Stomach smooth muscle (tissue), 2 donors: Measurements from ENCODE around the gene HHAT.

Experiments
- H3K27ac ChIP-seq: one replicate; pipeline ENCODE4 v1.7.0; 2013; ENCODE audit warnings: mild to moderate bottlenecking, low read length, inconsistent platforms
- H3K27me3 ChIP-seq, 2 donors: one replicate each; pipeline ENCODE4 v1.7.0; 2013; ENCODE audit warnings: low read length in 2 of 2; ENCODE audit not compliant: insufficient read depth in 2 of 2, control insufficient read depth in 1 of 2
- H3K36me3 ChIP-seq, 2 donors: one replicate each; pipeline ENCODE4 v1.7.0; 2013; ENCODE audit warnings: low read length in 2 of 2; ENCODE audit not compliant: control insufficient read depth in 2 of 2, insufficient read depth in 2 of 2
- H3K4me1 ChIP-seq: one replicate; pipeline ENCODE4 v1.7.0; 2013; ENCODE audit warnings: low read length; ENCODE audit not compliant: control insufficient read depth, insufficient read depth
- H3K4me3 ChIP-seq, 2 donors: one replicate each; pipeline ENCODE4 v1.7.0; 2013; ENCODE audit warnings: low read length in 2 of 2
- H3K9ac ChIP-seq, 2 donors: one replicate each; pipeline ENCODE4 v1.7.0; 2013; ENCODE audit warnings: low read length in 2 of 2, mild to moderate bottlenecking in 1 of 2
- H3K9me3 ChIP-seq, 2 donors: one replicate each; pipeline ENCODE4 v1.7.0; 2013; ENCODE audit warnings: low read length in 2 of 2; ENCODE audit not compliant: control insufficient read depth in 2 of 2
- donor health status: healthy.
- donor health status: Pancreatic carcinoma.

HHAT gene

DNA sequence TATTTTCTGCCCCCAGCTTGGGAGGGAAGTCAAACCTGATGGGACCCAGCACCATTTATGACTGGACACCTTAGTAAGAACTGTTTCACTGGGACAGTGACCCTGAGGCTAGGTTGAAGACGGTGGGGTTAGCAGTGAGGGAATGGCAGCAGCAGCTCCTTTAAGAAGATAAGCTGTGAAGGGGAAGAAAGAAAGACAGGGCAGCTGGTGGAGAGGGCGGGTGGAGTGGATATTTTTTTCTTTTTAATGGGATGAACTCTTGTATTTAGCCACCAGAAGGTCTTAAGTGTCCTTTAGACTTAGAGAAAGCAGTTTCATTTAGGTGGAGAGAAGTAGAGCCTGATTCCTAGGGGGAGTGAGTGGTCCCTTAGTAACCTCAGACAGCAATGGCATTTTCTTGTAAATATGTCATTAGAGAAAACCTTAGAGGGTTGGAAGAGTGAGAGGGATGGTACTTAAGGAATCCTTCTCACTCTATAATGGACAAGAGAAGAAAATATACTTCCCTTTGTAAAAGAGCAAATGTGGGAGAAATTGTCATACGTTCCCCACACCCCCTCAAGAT, 187.5 kb downstream of the HHAT start:
- Histone ChIP-seq H3K27me3 (no peaks in the 10 kb centered on the region), H3K36me3 (peaks cover 0 to 2% of the 10 kb centered on the region in 2 donors), H3K27ac (no peak overlapping the region), H3K9ac (no peak overlapping the region), H3K4me3 (no peak overlapping the region), H3K4me1 (no peaks in the 10 kb centered on the region), H3K9me3 (no peaks in the 10 kb centered on the region)

DNA sequence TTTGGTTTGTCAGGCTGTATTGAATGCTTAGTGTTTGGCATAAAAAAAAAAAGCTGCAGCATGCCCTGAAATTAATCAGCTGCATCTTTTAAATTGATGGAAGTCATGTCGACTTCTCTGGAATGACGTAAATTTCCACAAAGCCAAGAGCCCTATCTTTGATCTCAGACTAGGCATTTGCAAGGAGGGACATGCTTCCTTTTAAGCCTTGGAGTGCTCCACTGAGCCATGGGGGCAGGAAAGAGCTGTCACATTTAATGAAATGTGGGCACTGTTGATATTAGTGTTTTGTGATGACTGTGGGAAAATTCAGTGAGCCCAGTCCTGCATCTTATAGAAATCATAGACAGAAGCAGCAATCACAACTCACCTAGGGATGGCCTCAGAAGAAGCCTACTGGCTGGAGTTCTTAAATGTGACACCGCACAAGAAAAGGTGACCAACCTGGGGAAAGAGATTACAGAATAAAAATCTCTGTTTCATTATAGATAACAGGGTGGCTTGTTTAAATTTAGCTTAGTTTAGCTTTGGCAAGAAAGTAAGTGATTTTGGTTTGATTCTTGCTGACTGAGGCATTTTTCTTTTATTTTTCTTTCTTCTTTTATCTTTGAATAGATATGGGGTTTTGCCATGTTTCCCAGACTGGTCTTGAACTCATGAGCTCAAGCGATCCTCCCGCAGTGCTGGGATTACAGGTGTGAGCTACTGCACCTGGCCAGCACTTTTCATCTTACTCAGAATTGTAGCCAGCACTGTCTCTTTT, 188.2 kb downstream of the HHAT start:
- H3K4me3 ChIP-seq = no peak overlapping the region
- no peaks in the 10 kb centered on the region for H3K9me3 ChIP-seq
- H3K36me3 ChIP-seq = peaks cover 0 to 2% of the 10 kb centered on the region in 2 donors
- no peak overlapping the region for H3K27ac ChIP-seq
- H3K4me1 ChIP-seq = no peaks in the 10 kb centered on the region
- no peak overlapping the region for H3K9ac ChIP-seq
- H3K27me3 ChIP-seq = no peaks in the 10 kb centered on the region

DNA sequence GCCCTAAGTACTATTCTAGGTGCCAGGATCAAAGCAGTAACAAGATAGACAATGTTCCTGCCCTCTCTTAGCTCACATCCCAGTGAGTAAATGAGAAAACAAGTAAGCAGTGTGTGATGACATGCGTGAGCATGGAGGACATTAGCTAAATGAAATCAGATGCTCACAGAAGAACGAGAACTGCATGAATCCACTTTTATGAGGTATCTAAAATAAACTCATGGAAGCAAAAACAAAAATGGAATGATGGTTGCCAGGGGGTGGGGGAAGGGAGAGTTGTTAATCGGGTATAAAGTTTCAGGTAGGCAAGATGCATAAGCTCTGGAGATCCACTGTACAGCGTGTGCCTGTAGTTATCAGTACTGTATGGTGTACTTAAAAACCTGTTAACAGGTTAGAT, 195.1 kb downstream of the HHAT start:
- H3K27ac ChIP-seq = no peak overlapping the region
- no peaks in the 10 kb centered on the region for H3K4me1 ChIP-seq
- no peaks in the 10 kb centered on the region for H3K27me3 ChIP-seq
- no peak overlapping the region for H3K9ac ChIP-seq
- no peak overlapping the region for H3K4me3 ChIP-seq
- H3K36me3 ChIP-seq = no peaks in the 10 kb centered on the region
- H3K9me3 ChIP-seq = no peaks in the 10 kb centered on the region

GRCh38 chr1:210525716-210526454, 197.2 kb downstream of the HHAT start:
- Histone ChIP-seq H3K4me1 (no peaks in the 10 kb centered on the region), H3K9ac (no peak overlapping the region), H3K27me3 (no peaks in the 10 kb centered on the region), H3K9me3 (no peaks in the 10 kb centered on the region), H3K36me3 (no peaks in the 10 kb centered on the region), H3K27ac (no peak overlapping the region), H3K4me3 (no peak overlapping the region)

GRCh38 chr1:210527091-210527490, 198.4 kb downstream of the HHAT start:
- Histone ChIP-seq H3K9ac (no peak overlapping the region), H3K4me3 (no peak overlapping the region), H3K27ac (no peak overlapping the region), H3K9me3 (no peaks in the 10 kb centered on the region), H3K27me3 (no peaks in the 10 kb centered on the region), H3K36me3 (no peaks in the 10 kb centered on the region), H3K4me1 (no peaks in the 10 kb centered on the region)

DNA sequence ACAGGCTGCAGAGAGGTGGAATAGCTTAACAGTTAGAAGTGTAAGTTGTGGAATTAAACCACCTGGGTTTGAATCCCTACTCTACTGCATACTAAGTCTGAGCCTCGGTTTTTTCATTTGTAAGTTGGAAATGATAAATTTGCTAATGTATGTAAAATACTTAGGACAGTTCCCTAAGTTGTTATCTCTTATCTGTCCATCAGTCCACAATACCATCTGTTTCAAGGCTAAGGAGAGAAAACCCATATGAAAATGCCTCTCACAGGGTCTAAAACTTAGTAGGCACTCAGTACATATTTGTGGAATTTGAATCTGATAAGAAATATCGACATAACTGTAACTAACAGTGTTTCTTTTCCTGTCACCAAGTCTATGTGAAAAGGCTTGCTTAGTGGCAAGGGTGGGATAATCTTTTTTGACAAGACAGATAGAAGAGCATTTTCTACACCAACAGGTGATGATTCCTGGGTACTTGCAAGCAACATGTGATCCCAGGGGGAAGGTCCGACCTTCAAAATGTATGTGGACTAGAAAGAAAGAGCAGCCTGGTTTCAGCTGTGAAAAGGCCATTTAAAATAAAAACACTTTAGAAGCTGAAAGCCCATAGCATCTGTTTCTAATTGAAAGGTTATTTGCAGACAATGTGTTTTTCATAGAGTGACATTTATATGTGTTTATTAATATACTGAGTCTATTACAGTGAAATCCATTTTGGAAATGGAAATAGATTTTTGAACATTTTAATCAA, 202.9 kb downstream of the HHAT start:
- H3K27me3 ChIP-seq = no peaks in the 10 kb centered on the region
- H3K9me3 ChIP-seq = no peaks in the 10 kb centered on the region
- H3K27ac ChIP-seq = no peak overlapping the region
- H3K9ac ChIP-seq = no peak overlapping the region
- H3K4me1 ChIP-seq = no peaks in the 10 kb centered on the region
- H3K36me3 ChIP-seq = no peaks in the 10 kb centered on the region
- H3K4me3 ChIP-seq = no peak overlapping the region

GRCh38 chr1:210532223-210532598, 203.5 kb downstream of the HHAT start:
- H3K4me3 ChIP-seq = no peak overlapping the region
- H3K27me3 ChIP-seq = no peaks in the 10 kb centered on the region
- H3K9me3 ChIP-seq = no peaks in the 10 kb centered on the region
- no peak overlapping the region for H3K27ac ChIP-seq
- H3K9ac ChIP-seq = no peak overlapping the region
- no peaks in the 10 kb centered on the region for H3K36me3 ChIP-seq
- H3K4me1 ChIP-seq = no peaks in the 10 kb centered on the region

GRCh38 chr1:210535761-210536160, 207.1 kb downstream of the HHAT start:
- Histone ChIP-seq H3K9ac (no peak overlapping the region), H3K4me1 (no peaks in the 10 kb centered on the region), H3K27me3 (no peaks in the 10 kb centered on the region), H3K9me3 (no peaks in the 10 kb centered on the region), H3K36me3 (no peaks in the 10 kb centered on the region), H3K27ac (no peak overlapping the region), H3K4me3 (no peak overlapping the region)

- H3K27ac ChIP-seq = no peak overlapping the region
- no peaks in the 10 kb centered on the region for H3K27me3 ChIP-seq
Observed at GRCh38 chr1:210536254-210536961, 207.7 kb downstream of the HHAT start.

GRCh38 chr1:210540288-210540687, 211.6 kb downstream of the HHAT start:
- Histone ChIP-seq H3K4me1 (no peaks in the 10 kb centered on the region), H3K9ac (no peak overlapping the region), H3K9me3 (no peaks in the 10 kb centered on the region), H3K27me3 (no peaks in the 10 kb centered on the region), H3K27ac (no peak overlapping the region), H3K4me3 (no peak overlapping the region), H3K36me3 (no peaks in the 10 kb centered on the region)

More at GRCh38 chr1:210536254-210536961, 207.7 kb downstream of the HHAT start:
- Histone ChIP-seq H3K9ac (no peak overlapping the region), H3K36me3 (no peaks in the 10 kb centered on the region), H3K4me3 (no peak overlapping the region), H3K4me1 (no peaks in the 10 kb centered on the region), H3K9me3 (no peaks in the 10 kb centered on the region)
